AG09309 (cell line): ENCODE results near the gene CCDC134.

Experiments used
- DNase-seq: peaks from one replicate; pipeline ENCODE4 v3.0.0-alpha.2; 2010; ENCODE audit warnings: low read depth
- H3K4me3 ChIP-seq: 2 replicates; pipeline ENCODE4 v1.5.1; 2011; ENCODE audit warnings: mild to moderate bottlenecking, low read depth, low read length, moderate library complexity; ENCODE audit not compliant: control insufficient read depth
- TF ChIP-seq, protein P1 (sequence below): IDR thresholded peaks from 2 replicates; pipeline ENCODE4 v1.5.1; 2011; ENCODE audit warnings: mild to moderate bottlenecking, low read depth, low read length, inconsistent platforms; ENCODE audit not compliant: insufficient read depth, control insufficient read depth; ENCODE audit errors: missing control alignments

CCDC134 gene

DNA sequence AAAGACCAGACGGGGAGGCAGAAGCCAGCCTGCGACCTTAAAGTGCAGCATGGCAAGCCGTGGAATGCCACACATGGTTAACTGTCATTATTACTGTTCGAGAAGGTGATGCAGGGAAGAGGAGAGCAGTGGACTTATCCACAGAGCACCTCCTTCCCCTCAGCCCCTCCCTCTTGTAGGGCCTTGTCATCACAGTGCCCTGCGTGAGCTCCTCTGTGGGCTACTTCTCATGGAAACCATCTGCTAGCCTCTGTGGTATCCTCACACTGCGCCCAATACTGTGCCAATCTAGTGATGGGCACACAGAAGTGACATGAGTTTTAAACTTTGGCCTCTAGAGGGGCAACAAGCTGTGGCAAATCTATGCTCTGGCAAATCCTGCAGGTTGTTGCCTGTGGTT, 18.2 kb upstream of the CCDC134 start:
- H3K4me3 ChIP-seq: no peak overlapping the region
- DNase-seq: no peak
- TF ChIP-seq, protein P1, sequence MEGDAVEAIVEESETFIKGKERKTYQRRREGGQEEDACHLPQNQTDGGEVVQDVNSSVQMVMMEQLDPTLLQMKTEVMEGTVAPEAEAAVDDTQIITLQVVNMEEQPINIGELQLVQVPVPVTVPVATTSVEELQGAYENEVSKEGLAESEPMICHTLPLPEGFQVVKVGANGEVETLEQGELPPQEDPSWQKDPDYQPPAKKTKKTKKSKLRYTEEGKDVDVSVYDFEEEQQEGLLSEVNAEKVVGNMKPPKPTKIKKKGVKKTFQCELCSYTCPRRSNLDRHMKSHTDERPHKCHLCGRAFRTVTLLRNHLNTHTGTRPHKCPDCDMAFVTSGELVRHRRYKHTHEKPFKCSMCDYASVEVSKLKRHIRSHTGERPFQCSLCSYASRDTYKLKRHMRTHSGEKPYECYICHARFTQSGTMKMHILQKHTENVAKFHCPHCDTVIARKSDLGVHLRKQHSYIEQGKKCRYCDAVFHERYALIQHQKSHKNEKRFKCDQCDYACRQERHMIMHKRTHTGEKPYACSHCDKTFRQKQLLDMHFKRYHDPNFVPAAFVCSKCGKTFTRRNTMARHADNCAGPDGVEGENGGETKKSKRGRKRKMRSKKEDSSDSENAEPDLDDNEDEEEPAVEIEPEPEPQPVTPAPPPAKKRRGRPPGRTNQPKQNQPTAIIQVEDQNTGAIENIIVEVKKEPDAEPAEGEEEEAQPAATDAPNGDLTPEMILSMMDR: no peak

DNA sequence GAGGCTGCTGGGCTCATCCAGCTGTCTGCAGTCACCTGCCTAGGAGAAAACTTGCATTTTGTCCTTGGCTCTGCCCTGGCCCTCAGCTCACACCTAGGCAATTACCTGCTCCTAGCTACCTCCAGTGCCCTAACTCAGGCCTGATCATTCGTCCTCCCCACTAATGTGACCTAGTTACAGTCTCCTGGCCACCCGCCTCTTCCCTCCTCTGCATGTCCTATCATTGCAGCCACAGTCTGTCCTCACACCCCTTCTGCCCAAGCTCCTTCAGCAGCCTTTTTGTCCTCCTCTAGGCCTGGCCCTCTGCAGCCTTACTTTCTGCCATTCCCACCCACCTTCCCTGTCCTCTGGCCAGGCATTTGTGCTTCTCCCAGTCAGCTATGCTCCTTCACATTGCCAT, 17.7 kb upstream of the CCDC134 start:
- no peak overlapping the region for H3K4me3 ChIP-seq
- TF ChIP-seq, protein P1: no peak
- no peak for DNase-seq

DNA sequence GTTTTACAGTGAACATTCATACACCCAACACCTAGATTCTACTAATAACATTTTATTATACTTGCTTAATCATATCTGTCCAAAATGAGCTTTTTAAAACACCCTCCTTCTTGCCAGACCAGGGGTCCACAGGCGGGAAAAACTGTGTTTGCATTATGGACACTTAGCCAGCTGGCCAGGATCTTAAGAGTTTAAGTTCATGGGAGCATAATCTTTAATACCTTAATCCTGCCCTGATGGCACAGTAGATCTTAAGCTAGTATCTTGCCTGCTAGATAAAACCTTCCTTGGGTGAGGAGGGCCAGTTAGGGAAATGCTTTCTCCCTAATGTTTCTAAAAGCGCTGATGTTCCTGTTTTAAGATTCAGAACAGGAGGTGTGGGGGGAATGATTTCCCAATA, 13.1 kb upstream of the CCDC134 start:
- no peak overlapping the region for H3K4me3 ChIP-seq
- no peak for DNase-seq
- TF ChIP-seq, protein P1: no peak

DNA sequence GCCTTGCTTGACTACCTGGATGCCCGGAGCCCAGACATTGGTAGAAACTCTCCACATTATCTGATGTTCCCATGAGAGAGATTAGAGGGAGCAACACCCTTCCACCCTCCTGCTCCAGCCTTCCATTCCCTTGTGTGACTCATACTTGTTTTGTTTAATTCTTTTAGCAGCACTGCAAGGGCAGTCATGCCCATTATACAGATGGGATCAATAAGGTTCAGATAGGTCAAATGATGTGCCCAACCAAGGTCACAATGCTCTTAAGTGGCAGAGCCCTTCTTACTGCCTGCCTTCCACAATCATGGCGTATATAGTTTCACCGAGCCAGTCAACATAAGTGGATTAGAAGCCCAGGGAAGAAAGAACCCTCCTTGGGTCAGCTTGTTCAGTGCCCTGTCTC, 6.6 kb upstream of the CCDC134 start:
- DNase-seq: no peak
- TF ChIP-seq, protein P1: no peak
- H3K4me3 ChIP-seq: no peak overlapping the region

DNA sequence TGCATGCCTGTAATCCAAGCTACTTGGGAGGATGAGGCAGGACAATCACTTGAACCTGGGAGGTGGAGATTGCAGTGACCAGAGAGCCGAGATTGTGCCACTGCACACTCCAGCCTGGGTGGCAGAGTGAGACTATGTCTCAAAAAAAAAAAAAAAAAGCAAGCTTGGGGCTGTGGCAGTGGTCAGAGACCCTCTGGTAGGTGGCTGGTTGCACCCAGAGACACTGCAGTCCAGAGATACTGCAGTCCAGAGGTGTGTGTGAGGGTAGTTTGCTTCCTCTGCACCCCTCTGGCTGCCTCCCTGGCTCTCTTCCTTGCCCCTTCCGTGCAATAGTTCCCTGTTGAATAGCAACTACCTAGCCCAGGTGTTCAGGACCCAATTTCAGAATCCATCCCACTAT, 1.7 kb upstream of the CCDC134 start:
- DNase-seq: no peak
- TF ChIP-seq, protein P1: no peak
- no peak overlapping the region for H3K4me3 ChIP-seq

DNA sequence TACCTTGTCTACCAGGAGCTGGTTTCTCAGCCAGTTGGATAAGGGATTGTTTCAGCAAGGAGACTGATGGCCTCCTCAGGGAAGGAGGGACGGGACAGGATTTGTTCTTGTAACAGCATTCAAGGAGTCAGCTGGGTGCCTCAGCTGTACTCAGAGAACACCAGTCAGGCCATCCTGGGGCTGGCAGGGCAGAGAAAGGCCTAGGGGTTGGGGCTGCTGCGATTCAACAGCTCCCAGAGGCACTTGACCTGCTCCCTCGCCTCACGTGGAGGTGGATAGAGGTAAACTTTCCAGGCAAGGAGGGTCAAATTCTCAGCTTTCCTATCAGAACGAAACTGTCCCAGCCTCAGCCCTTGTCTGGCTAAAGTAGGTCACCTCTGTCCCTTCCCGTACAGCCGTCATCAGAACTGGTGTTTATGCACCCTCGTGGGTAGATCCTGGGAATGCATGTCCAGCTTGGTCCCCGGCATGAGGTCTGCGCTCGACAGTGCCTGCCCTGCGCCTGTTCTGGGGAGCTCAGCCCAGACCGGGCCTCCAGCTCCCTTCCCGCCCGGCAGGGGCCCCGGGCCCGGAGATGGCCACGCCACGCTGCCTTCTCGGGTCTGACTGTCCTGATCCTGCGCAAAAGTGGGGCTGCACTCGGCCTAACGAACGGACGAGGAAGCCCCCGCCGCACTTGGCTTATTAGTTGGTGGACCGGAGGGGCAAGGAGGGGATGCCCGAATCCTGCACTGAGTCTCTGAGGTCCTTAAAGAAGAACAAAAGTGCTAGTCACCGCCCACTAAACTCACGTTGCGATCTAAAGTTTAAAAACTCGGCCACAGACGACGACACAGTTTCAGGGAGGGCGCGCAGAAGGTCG, 762 bp upstream of the CCDC134 start:
- TF ChIP-seq, protein P1: no peak
- peak overlapping the region; percentile 93 for H3K4me3 ChIP-seq
- no peak for DNase-seq
